ENCODE results near the gene PCDH1.
"Not testable (repeated sequence)": the region's sequence is repeated elsewhere in the genome, so short reads cannot be mapped to it uniquely, and the experiment has no call there.

Gene PCDH1

DNA sequence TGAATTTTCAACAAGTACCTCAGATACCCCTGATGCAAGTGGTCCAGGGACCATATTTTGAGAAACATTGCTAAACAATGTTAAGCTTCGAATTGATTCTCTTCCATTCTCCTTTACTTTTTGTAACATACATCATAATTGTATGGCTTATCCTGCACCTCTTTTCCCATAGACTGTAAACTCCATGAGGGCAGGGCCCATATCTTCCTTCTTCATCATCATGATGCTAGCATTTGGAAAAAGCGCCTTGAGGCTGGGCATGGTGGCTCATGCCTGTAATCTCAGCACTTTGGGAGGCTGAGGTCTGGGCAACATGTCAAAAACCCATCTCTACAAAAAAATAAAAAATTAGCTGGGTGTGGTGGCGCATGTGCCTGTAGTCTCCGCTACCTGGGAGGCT lies 31.0 kb upstream of the PCDH1 start:
- no peak for TF ChIP-seq ZNF274 (IDR thresholded peaks at IDR 0.05; ENCODE audit: low read depth, low read length)
- H3K4me3 ChIP-seq (ENCODE audit: low read length) = no peak overlapping the region

DNA sequence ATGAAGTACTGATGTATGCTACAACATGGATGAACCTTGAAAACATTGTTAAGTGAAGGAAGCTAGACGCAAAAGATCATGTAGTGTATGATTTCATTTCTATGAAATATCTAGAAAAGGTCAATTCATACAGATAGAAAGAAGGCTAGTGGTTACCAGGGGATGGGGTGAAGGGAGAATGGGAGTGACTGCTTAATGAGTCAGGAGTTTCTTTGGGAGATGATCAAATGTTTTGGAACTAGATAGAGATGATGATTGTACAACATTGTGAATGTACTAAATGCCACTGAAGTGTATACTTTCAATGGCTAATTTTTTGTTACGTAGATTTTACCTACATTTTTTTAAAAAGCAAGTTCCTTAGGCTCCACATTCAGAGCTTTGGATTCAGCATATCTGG lies 30.6 kb upstream of the PCDH1 start:
- no peak overlapping the region for H3K4me3 ChIP-seq (ENCODE audit: low read length)
- TF ChIP-seq ZNF274 (IDR thresholded peaks at IDR 0.05; ENCODE audit: low read depth, low read length) = no peak

GRCh38 chr5:141906972-141907371 lies 28.8 kb upstream of the PCDH1 start:
- no peak for TF ChIP-seq ZNF274 (IDR thresholded peaks at IDR 0.05; ENCODE audit: low read depth, low read length)
- no peak overlapping the region for H3K4me3 ChIP-seq (ENCODE audit: low read length)

DNA sequence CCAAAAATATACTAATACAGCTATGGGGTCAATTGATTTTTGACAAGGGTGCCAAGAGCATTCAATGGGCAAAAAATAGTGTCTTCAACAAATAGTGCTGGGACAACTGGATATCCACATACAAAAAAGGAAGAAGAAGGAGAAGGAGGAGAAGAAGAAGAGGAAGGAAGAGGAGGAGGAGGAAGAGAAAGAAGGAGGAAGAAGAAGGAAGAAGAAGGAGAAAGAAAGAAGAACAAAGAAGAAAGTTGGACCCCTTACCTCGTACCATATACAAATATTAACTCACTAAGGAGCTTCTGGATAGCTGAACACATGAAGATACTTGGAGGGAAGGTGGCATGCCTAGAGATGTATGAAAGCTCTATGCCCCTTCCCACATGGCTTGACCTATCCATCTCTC lies 28.3 kb upstream of the PCDH1 start:
- TF ChIP-seq ZNF274 (IDR thresholded peaks at IDR 0.05; ENCODE audit: low read depth, low read length) = no peak
- no peak overlapping the region for H3K4me3 ChIP-seq (ENCODE audit: low read length)

DNA sequence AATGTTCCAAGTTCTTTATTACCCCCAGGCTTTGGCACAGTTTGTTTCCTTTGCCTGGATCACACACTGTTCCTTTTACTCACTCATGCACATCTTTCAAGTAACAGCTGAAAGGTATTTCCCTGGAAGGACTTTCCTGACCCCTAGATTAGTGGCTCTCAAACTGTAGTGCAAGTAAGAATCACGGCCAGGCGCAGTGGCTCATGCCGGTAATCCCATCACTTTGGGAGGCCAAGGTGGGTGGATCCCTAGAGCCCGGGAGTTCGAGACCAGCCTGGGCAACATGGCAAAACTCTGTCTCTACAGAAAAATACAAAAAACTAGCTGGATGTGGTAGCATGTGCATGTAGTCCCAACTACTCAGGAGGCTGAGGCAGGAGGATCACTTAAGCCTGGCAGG lies 26.3 kb upstream of the PCDH1 start:
- no peak for TF ChIP-seq ZNF274 (IDR thresholded peaks at IDR 0.05; ENCODE audit: low read depth, low read length)
- H3K4me3 ChIP-seq (ENCODE audit: low read length) = no peak overlapping the region

DNA sequence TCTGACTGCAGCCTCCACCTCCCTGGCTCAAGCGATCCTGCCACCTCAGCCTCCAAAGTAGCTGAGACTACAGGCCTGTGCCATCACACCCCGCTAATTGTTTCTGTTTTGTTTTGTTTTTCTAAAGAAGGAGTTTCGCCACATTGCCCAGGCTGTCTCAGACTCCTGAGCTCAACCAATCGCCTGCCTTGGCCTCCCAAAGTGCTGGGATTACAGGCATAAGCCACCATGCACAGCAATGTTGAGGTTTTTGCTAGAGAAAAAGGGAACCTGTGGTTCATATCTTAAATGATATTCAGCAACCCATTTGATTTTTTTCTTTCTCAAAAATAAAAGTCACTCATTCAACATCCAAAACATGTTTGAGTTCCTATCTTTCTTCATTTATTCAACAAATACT lies 25.1 kb upstream of the PCDH1 start:
- no peak for TF ChIP-seq ZNF274 (IDR thresholded peaks at IDR 0.05; ENCODE audit: low read depth, low read length)
- no peak overlapping the region for H3K4me3 ChIP-seq (ENCODE audit: low read length)

- H3K4me3 ChIP-seq (ENCODE audit: low read length) = no peak overlapping the region
- TF ChIP-seq ZNF274 (IDR thresholded peaks at IDR 0.05; ENCODE audit: low read depth, low read length) = no peak
Observed at GRCh38 chr5:141902015-141902814, 24.0 kb upstream of the PCDH1 start.

DNA sequence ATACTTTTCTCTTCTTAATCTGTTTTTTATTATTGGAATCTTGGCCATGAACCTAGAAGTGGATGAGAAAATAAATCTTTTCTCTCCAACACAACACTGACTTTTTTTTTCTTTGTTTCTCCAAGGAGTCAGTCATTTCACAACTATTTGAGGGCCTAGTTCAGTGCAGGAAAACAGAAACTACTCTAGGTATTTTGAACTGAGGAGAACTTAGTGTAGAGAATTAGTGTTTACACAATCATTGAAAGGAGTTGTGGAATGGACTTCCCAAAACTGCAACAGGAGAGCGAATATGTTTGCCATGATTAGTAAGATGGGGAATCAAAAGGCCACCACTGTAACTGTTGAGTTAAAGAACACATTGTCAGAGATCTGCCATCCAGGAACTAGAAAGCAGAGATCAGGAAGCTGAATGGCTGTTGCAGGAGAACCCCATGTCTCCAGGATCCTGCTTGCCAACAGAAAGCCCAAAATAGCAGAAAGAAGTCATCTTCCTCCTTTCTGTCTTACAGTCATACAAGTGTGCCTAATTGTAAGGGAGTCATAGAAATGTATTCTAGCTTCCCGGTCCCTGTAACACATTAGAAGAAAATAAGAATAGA lies 20.3 kb upstream of the PCDH1 start:
- TF ChIP-seq ZNF274 (IDR thresholded peaks at IDR 0.05; ENCODE audit: low read depth, low read length) = no peak
- no peak overlapping the region for H3K4me3 ChIP-seq (ENCODE audit: low read length)

- no peak for TF ChIP-seq ZNF274 (IDR thresholded peaks at IDR 0.05; ENCODE audit: low read depth, low read length)
- H3K4me3 ChIP-seq (ENCODE audit: low read length) = no peak overlapping the region
Observed at GRCh38 chr5:141897425-141897824, 19.2 kb upstream of the PCDH1 start.

DNA sequence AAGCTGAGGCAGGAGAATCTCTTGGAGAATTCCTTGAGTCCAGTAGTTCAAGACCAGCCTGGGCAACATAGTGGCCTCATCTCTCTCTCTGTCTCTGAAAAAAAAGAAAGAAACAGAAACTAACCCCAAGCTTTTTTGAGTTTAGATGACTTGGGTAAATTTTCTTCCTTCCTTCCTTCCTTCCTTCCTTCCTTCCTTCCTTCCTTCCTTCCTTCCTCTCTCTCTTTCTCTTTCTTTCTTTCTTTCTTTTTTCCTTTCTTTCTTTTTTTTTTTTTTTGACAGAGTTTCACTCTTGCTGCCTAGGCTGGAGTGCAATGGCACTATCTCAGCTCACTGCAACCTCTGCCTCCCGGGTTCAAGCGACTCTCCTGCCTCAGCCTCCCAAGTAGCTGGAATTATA lies 12.2 kb upstream of the PCDH1 start:
- H3K4me3 ChIP-seq (ENCODE audit: low read length) = not testable (repeated sequence)

GRCh38 chr5:141889282-141889871 lies 11.2 kb upstream of the PCDH1 start:
- TF ChIP-seq ZNF274 (IDR thresholded peaks at IDR 0.05; ENCODE audit: low read depth, low read length) = no peak
- no peak overlapping the region for H3K4me3 ChIP-seq (ENCODE audit: low read length)

GRCh38 chr5:141883892-141884318 lies 5.7 kb upstream of the PCDH1 start:
- TF ChIP-seq ZNF274 (IDR thresholded peaks at IDR 0.05; ENCODE audit: low read depth, low read length) = no peak
- no peak overlapping the region for H3K4me3 ChIP-seq (ENCODE audit: low read length)

DNA sequence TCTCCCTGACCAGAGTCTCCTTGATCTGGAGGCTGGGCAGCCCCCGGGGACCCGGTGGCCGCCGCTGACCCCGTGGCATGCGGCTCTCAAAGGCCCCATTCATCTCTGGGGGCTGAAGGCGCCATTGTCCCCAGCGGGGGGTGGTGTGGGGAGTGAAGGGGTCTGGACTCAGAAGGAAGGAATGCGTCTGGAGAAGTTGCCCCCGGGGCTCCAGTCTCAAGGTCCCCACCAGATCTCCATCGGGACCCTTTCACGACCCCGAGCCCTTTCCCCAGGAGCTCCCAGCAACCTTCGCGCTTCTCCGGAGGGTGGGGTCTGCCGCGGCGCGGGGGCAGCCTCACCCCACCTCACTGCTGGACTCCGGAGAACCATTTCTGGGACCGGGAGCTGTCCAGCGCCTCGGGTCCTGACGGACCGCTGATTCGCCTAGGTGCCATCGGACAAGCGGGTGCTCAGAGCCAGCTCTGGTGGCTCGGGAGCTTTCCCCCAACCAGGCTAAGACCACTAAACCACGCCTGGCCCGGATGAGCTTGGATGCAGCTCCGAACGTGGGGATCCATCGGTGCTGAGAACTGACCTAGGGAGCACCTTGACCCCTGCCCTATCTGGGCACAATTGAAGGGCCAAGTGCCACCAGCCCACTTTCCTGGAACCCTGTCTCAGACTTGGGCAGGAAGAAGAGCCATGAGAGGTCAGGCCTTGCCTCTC lies 5.1 kb upstream of the PCDH1 start:
- no peak for TF ChIP-seq ZNF274 (IDR thresholded peaks at IDR 0.05; ENCODE audit: low read depth, low read length)
- no peak overlapping the region for H3K4me3 ChIP-seq (ENCODE audit: low read length)

DNA sequence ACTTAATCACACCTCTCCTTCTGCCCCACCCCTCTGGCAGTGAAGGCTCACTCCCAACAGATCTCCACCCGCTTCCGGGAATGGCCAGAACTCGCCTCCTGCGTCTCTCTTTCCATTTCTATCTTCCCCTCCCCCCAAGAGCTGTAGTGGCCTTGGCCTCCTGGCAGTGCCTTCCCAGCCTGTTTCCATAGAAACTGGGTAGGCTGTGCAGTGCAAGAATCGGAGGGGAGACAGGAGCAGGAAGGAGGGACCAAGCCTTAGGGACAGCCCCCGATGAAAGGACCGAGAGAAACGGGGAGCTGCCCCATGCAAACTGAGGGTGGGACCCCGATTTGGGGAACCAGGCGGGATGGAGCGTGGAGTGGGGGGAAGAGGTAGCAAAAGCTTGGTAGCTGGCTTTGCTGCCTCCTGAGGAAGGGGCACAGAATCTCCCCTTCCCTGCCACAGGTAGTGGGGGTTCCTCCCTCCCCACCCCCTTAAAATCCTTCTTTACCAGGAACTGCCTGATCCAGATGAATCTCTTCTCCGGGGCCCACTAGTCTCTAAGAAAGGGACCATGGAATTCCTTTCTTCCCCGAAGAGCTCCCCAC lies 4.5 kb upstream of the PCDH1 start:
- TF ChIP-seq ZNF274 (IDR thresholded peaks at IDR 0.05; ENCODE audit: low read depth, low read length) = no peak
- H3K4me3 ChIP-seq (ENCODE audit: low read length) = no peak overlapping the region
